GM08714 (cell line): Measurements from ENCODE around the gene MSI2.

ENCODE experiments used
- H3K4me3 ChIP-seq: fragments of 200-500 bp; sonication (Bioruptor generic); 2 replicates; pipeline ENCODE4 v1.5.1; 2014; ENCODE audit warnings: mild to moderate bottlenecking, low read length, inconsistent platforms
- ZNF274 ChIP-seq: IDR thresholded peaks from 2 replicates; pipeline ENCODE4 v1.6.1; 2012; ENCODE audit warnings: mild to moderate bottlenecking, low read depth, low read length

The MSI2 gene

DNA sequence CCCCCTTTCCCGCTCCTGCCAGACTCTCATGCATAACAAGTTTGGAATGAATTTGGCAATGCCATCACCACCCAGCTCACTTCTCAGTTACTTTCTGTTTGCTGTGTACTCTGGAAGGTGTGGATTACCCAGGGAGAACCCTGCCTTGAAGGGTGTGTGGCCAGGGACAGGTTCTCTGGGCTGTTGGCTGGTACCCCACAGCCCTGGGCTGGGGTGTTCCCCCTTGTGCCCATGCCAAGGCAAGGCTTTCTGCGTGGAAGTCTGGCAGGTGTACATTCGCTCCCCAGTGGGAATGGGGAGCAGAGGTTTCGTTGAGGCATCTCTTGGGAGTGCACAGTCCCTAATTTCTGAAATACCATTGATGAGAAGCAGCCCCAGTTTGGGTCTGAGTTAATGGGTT is 301.1 kb downstream of the MSI2 start:
- TF ChIP-seq ZNF274, result no peak
- H3K4me3 ChIP-seq, result no peak overlapping the region; the same call in 1 of the 2 replicates

DNA sequence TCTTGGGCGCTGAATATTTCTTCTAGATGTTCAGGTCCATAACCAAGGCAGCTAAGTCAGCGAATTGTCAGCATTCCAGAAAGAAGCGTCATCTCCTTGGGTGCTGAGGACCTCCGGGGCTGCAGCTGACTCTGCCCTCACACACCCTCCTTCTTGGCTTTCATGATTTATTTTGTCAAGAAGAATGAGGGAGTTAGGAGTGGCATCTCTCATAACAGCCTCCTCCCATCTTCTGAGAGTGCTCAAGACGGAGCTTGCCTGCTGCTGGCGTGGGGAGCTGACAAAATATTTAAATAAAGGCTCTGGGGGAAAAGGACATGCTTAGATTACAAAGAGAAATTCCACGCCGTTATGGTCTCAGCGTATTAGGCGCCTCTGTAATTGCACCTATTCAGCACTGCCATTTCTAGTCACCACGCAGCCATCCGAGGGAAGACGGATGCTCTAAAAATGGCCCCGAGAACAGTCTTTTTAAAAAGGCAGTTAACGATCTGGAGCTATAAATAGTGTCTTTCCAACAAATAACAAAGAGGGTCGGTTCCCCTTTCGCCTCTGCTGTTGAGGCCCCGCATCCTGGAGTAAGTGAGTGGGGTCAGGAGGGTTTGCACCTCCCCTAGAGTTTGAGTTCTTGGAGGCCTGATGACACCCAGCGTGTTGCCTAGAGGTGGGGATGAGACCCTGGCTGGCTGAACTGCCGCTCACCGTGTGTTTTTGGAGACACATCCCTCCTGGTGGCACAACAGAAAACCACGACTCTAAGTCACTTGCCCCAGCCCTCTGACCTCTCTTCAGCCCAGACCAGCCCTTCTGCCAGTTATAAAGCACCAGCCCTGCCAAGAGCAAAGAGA is 301.7 kb downstream of the MSI2 start:
- no peak for TF ChIP-seq ZNF274
- no peak overlapping the region; the same call in 1 of the 2 replicates for H3K4me3 ChIP-seq

DNA sequence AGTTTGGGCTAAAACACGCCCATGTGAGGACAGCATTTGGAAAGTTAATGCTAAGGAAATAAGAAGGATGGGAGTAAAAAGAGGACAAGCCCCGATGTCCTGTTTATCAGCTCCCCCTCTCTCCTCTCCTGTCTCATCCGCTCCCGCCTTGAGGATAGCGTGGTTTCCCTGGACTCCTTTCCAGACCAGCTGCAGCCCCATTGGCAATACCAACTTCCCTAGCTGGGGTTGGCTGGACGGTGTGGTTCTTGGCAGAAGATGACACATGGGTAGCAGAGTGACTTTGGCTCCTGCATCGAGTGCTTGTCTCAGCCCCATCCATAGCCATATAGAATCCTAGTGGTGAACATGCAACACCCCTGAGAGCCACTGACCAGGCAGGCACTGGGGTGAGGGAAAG is 302.9 kb downstream of the MSI2 start:
- no peak overlapping the region for H3K4me3 ChIP-seq
- TF ChIP-seq ZNF274, result no peak

DNA sequence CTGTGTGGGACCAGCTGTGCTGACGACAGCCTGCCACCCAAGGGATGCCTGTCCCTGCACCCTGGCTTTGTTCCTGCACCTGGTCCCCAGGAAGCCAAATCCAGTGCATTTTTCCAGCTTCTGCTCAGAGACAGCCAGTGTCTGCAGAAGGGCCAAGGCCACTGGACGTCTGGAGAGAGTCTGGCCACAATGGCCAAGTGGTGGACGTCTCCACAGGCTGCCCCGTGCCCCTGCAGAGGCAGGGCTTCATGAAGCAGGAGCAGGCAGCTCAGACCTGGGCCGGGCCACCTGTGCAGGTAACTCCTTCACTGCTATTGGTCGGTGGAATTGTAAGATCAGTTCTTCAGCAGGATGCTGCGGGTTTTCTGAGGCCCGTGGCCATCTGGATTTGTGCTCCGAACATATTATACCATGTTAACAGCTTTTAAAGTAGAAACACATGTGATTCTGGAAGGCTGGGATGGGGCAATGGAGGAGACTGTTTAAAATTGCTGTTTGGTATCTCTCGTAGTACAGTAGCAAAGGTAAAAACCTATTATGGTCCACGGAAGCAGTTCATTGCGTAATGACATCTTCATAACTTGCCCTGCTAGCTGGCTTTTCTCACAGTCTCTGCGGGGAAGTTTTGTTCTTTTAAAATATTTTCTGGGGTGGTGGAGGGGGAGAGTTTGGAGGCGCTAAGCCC is 303.5 kb downstream of the MSI2 start:
- TF ChIP-seq ZNF274, result no peak
- no peak overlapping the region for H3K4me3 ChIP-seq

DNA sequence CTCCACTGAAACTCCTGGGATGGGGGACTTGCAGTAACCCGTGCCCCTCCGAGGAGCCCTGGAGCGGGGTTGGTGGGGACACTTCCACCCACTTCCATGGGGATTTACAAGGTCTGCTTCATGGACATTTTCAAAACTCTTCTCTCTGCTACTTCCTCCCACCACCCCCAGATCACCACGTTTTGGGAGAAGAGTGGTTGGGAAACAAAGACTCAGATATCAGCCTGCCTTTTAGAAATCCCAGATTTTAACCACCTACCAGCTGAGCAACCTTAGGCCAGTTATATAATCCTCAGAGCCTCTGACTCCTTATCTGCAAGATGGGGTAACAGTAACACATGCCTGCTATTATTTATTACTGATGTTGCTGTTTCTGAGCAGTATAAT is 304.0 kb downstream of the MSI2 start:
- no peak for TF ChIP-seq ZNF274
- H3K4me3 ChIP-seq, result no peak overlapping the region

DNA sequence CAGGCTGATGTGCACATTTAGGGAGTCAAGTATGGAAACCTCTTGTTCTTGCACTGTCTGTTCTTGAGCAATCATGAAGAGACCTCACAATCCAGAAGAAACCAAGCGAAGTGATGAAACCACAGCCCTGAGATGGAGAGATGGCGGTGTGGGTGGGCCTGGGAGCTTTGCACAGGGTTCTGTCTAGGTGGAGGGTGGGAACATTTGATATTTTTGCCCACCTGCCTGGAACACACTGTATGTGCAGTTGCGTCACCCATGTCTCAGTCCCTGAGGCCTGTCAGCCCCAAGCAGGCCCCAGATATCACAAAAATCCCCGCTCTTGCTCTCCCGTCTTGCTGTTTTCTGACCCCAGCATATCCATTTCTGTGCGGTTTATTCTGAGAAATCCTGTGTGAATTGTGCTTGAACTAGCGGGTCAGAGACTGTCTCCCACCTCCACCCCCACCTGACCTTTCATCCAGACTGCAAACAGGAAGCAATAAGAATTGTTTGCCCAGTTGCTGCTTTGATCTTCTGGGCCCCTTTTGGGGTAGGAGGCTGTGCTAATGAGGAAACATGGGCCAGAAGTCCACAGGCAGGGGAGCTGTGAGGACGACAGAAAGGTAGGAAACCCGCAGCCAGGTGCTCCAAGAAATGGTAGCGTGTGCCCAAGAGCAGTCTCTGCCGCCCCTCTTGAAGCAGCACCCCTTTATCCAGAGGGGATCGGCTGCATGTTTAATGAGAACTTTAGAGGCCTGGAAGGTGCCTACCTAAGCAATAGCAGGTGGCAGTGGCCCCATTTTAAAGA is 304.9 kb downstream of the MSI2 start:
- no peak overlapping the region for H3K4me3 ChIP-seq
- TF ChIP-seq ZNF274, result no peak

DNA sequence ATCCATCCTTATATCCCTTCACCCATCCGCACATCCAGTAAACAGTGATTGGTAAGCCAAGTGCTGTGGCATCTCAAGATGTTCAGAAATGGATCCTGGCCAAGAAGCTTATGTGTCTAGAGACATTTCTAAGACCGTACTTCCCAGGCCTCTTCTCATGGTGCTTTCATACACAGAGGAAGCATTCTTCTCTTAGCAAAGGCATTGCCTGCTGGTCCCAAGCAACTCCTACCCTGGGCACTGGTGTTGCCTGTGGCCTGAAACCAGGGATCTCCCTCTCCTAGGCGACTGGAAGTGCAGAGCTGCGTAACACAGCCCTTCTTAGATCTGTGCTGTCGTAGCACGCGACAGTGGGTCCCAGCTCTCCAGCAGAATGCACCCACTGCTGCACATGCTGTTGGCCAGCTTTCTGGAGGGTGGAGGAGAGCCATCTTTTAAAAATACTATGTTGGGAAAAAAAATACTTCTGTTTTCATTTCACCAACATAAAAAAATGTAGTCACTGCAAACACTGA is 305.9 kb downstream of the MSI2 start:
- H3K4me3 ChIP-seq, result no peak overlapping the region
- TF ChIP-seq ZNF274, result no peak

DNA sequence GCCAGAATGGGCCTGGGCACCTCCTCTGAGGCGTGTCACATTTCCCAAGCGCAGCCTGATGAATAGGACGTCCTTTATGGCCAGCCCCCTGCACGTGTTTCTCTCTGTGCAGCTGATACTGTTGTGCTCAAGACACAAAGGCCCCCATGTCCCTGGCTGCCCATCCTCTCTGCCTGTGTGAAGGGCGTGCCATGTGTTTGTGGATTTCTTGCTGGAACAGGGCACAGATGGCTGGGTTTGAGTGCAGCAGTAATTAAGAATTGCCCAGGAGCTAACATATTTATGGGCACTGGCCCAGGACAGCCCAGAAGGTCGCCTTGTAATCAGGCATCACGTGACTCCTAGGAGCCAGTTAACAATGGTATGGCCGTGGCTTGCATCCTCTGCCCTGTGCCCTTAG is 307.6 kb downstream of the MSI2 start:
- no peak for TF ChIP-seq ZNF274
- H3K4me3 ChIP-seq, result no peak overlapping the region

DNA sequence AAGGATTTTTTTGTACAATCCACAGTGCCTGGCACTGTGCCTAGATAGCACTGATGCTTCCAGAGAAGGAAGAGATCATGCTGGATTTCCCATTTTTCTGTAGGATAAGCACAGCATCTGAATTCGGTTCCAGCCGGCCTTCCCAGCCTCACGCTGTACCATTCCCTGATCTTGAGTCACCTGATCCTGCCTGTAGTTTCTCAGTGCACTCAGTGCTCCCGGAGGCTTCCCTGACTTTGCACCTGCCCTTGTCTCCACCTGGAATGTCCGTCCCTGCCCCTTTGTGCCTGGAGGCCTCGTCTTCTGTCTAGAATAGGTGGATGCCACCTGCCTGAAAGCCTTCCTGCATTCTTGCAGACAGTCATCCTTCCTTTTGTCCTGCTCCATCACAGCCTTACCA is 308.9 kb downstream of the MSI2 start:
- TF ChIP-seq ZNF274, result no peak
- no peak overlapping the region for H3K4me3 ChIP-seq

DNA sequence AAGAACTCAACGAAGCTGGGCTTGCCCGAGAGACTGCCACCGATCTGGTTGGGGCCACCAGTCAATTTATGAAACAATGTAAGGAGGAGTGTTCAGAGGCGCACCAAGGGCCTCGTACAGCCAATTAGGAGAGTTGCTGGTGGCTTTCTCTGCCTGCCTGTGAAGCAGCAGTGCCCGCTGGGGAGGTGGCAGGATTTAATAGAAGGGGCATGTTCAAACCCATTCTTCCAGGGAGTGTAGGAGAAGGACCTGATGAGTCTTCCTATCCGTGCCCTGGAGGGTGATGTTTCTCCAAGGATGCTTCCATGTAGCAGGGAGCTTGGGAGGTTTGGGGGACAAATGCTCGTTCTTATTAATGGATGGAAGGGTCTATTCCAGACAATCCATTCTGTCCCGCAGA is 310.4 kb downstream of the MSI2 start:
- no peak for TF ChIP-seq ZNF274
- no peak overlapping the region for H3K4me3 ChIP-seq

DNA sequence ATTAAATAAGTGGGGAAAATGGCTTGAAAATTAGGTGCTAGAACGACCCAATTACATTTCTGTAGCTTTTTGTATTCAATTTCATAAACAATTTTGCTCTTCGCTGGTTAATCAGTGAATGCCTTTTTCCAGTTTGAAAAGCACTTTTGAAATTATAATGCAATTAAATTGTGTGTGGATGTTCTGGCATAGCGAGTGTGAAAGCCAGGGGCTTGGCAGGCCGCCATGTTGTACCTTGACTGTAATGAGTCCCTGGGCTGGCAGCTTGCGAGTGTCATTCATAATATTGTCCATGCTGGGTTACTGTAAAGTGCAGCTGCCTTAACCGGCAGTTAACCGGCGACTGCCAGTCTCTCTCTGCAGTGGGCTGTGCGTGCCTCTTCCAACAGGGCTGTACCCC is 310.9 kb downstream of the MSI2 start:
- TF ChIP-seq ZNF274, result no peak
- no peak overlapping the region for H3K4me3 ChIP-seq

DNA sequence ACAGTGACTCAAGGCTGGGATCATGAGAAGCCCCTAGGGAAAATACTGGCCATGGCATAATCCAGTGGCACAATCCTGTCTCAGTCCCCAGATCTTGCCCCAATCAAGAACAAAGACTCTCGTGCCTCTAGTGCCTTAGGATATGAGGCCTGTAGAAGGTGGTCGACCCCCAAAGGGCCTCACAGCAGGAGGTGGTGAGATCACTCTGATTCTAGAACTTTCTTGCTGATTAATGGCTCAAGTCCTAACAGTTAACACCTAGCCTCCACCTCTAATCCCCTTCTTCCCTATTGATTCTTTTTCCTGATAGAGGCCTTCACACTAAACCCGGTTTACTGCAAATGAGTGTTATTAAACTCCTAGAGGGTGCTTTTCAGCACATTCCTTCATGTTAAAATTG is 312.0 kb downstream of the MSI2 start:
- no peak overlapping the region for H3K4me3 ChIP-seq
- no peak for TF ChIP-seq ZNF274

DNA sequence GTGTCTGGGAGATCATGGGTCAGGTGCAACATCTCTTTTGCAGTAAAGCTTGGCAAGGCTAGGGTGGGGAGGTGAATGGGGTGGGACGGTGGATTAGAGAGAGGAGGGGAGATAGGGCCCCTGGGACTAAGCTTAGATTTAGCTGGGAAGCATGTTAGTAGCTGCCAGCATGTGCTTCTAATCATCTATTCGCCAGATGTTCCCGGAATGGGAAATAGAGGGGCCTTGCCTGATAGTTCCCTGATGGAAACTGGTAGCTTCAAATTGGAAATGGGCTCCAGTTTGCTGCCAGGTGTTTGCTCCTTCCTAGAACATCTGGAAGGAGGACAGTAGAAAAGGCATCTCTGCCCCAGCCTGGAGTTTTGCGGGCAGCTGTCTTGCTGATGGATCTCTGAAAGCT is 312.7 kb downstream of the MSI2 start:
- no peak overlapping the region for H3K4me3 ChIP-seq
- TF ChIP-seq ZNF274, result no peak

DNA sequence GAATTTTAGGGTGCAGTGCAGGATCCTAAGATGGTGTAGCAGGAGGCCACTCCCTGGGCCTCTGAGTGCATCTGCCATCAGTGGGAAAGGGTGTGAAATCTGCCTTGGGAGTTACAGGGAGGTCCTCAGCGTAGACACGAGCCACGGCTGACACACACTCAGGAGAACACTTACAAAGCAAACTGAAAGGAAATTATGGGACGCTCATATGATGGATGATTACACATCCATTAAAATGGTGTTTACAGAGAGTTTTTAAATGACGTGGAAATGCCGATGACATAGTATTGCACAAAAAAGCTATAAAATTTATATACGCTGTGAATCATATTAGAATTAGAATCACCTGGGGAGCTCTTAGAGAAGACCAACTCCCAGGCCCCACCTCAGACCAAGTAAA is 313.5 kb downstream of the MSI2 start:
- no peak overlapping the region for H3K4me3 ChIP-seq
- TF ChIP-seq ZNF274, result no peak
